ENCODE results near the gene PLGRKT. TPM values are rescaled to one million over a fixed set of nuclear protein-coding genes. Genes with fewer than 3 reads are reported as not detected.

PLGRKT gene
- polyA plus RNA-seq, 1 donor: 31.4 TPM

Other genes starting within 250 kb of the PLGRKT start
- gene INSL4, start 206.5 kb downstream of the PLGRKT start, polyA plus RNA-seq (ENCODE audit: insufficient read length): not detected
- gene RLN2, start 133.2 kb downstream of the PLGRKT start, polyA plus RNA-seq (ENCODE audit: insufficient read length): 0.61 TPM
- 0.48 TPM for gene RLN1, start 98.0 kb downstream of the PLGRKT start, polyA plus RNA-seq (ENCODE audit: insufficient read length)
- 1.5 TPM for gene CD274, start 12.6 kb upstream of the PLGRKT start, polyA plus RNA-seq (ENCODE audit: insufficient read length)
- gene PDCD1LG2, start 72.6 kb upstream of the PLGRKT start, polyA plus RNA-seq (ENCODE audit: insufficient read length): 1.5 TPM
- gene RIC1, start 191.2 kb upstream of the PLGRKT start, polyA plus RNA-seq (ENCODE audit: insufficient read length): 15.2 TPM

Data from hindlimb muscle (tissue), 1 donor.